HEK293T (cell line): Measurements from ENCODE around the gene LIX1.

ENCODE experiments used
- ARNT ChIP-seq: fragments of 450-650 bp; IDR thresholded peaks from 2 replicates; pipeline ENCODE4 v1.6.1; 2017; ENCODE audit warnings: mild to moderate bottlenecking
- BHLHE40 ChIP-seq: fragments of 450-650 bp; IDR thresholded peaks from 2 replicates; pipeline ENCODE4 v1.6.1; 2016; ENCODE audit warnings: mild to moderate bottlenecking, moderate library complexity, borderline replicate concordance
- ELF4 ChIP-seq: fragments of 450-650 bp; IDR thresholded peaks from 2 replicates; pipeline ENCODE4 v1.6.1; 2017; ENCODE audit warnings: antibody characterized with exemption
- FOXA1 ChIP-seq: fragments of 450-650 bp; IDR thresholded peaks from 2 replicates; pipeline ENCODE4 v1.6.1; 2016; ENCODE audit warnings: mild to moderate bottlenecking
- FOXK2 ChIP-seq: fragments of 450-650 bp; IDR thresholded peaks from 2 replicates; pipeline ENCODE4 v1.6.1; 2016; ENCODE audit warnings: mild to moderate bottlenecking
- FOXM1 ChIP-seq: fragments of 450-650 bp; IDR thresholded peaks from 2 replicates; pipeline ENCODE4 v1.6.1; 2017; ENCODE audit warnings: mild to moderate bottlenecking, borderline replicate concordance
- HDGF ChIP-seq: fragments of 450-650 bp; IDR thresholded peaks from 2 replicates; pipeline ENCODE4 v1.6.1; 2017; ENCODE audit warnings: antibody characterized with exemption, borderline replicate concordance
- LEF1 ChIP-seq: fragments of 450-650 bp; IDR thresholded peaks from 2 replicates; pipeline ENCODE4 v1.6.1; 2017; ENCODE audit warnings: mild to moderate bottlenecking, borderline replicate concordance
- NFRKB ChIP-seq: fragments of 450-650 bp; IDR thresholded peaks from 2 replicates; pipeline ENCODE4 v1.6.1; 2016; ENCODE audit warnings: mild to moderate bottlenecking, moderate library complexity
- PKNOX1 ChIP-seq: fragments of 450-650 bp; IDR thresholded peaks from 2 replicates; pipeline ENCODE4 v1.6.1; 2016
- SP1 ChIP-seq: fragments of 450-650 bp; IDR thresholded peaks from 2 replicates; pipeline ENCODE4 v1.6.1; 2017
- SUZ12 ChIP-seq: fragments of 450-650 bp; IDR thresholded peaks from 2 replicates; pipeline ENCODE4 v1.6.1; 2016; ENCODE audit warnings: mild to moderate bottlenecking
- TARDBP ChIP-seq: fragments of 450-650 bp; IDR thresholded peaks from 2 replicates; pipeline ENCODE4 v1.6.1; 2016
- ZNF384 ChIP-seq: fragments of 450-650 bp; IDR thresholded peaks from 2 replicates; pipeline ENCODE4 v1.6.1; 2016

GRCh38 chr5:97131139-97131710 lies 11.2 kb downstream of the LIX1 start:
- TF ChIP-seq NFRKB (no peak), LEF1 (no peak), FOXM1 (no peak), SP1 (no peak), ZNF384 (no peak), SUZ12 (no peak), ELF4 (no peak), FOXK2 (no peak), PKNOX1 (no peak), BHLHE40 (no peak), HDGF (no peak), ARNT (no peak), FOXA1 (no peak), TARDBP (no peak)
